ENCODE results near the gene CERS5. TPM values are rescaled to one million over a fixed set of nuclear protein-coding genes. Genes with fewer than 3 reads are reported as not detected.
"Not testable (repeated sequence)": the region's sequence is repeated elsewhere in the genome, so short reads cannot be mapped to it uniquely, and the experiment has no call there.

Gene CERS5
- total RNA-seq, 1 donor from 2014 or later, result 21.4 TPM

- peak; percentile 66 for DNase-seq (ENCODE audit: low read depth)
Measured at GRCh38 chr12:50187084-50187900, 20.1 kb upstream of the CERS5 start.

- peak; percentile 55 for DNase-seq (ENCODE audit: low read depth)
Measured at GRCh38 chr12:50186681-50187080, 19.5 kb upstream of the CERS5 start.

GRCh38 chr12:50185970-50186663, 18.9 kb upstream of the CERS5 start:
- no peak for DNase-seq (ENCODE audit: low read depth)

DNA sequence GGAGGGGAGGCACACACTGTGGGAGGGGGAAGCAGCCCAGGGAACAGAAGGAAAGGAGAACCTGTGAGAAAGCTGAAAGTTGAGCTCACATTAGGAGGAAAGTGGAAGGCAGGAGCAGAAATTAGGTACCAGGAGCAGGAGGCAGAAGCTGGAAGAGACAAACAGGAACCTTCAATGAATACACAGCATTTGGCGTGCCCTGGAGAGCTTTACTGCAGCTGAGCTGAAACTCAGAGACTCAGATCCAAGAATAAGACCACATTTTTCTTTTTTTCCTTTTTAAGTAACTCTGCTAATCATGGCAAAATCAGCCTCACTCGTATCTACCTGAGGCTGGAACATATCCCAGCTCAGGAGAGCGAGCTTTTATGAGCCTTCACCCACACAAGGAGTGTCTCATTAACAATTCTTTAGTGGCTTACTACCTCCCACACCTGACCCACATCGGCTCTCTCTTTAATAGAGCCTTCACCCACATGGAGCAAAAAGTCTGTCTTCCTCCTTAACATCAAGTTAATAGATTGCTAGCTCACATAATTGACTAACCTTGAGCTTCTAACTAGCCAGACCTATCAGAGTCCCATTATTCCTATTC, 18.2 kb upstream of the CERS5 start:
- no peak for DNase-seq (ENCODE audit: low read depth)

DNA sequence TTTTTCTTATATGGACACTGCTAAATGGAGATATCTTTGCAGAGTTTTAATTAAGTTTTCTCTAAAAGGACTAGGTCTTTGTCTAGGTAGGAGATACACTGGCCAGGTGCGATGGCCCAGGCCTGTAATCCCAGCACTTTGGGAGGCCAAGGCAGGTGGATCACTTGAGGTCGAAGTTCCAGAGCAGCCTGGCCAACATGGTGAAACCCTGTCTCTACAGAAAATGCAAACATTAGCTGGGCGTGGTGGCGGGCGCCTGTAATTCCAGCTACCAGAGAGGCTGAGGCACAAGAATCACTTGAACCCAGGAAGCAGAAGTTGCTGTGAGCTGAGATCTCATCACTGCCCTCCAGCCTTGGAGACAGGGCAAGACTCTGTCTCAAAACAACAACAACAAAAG, 17.1 kb upstream of the CERS5 start:
- no peak for DNase-seq (ENCODE audit: low read depth)

DNA sequence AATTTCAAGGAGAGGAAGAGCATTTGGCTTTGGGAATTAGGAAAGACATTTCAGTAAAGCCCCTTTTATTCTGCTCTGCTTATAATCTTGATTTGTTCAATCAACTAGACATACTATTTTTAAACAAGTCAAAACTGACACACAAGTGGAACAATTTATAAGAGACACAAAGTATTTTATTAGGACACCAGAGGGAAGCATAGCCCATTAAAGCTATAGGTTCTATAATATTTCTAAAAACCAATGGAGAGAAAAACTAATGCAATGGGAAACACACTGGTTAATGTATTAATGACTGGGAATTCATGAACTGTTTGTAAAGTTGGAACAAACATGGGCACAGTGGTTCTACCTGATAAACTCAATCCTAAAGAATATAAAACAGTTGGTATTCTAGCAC, 15.3 kb upstream of the CERS5 start:
- DNase-seq (ENCODE audit: low read depth), result no peak

DNA sequence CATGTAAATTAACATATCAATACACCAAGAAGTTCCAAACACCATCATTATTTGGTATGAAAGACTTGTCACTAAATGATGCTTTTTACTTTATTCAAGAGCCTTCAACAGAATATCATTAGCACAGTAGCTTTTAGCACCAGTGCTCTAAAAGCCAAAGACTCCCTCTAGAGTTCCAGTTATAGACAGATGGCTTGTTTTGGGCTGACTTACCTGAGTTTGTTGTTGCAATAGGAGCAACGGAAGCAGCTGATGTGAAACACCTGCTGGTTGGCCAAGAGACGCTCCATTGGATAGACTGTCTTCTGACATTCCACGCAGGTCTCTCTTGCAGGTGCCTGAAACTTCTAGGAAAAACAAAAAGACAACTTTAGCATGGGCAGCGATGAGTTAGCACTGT, 14.5 kb upstream of the CERS5 start:
- no peak for DNase-seq (ENCODE audit: low read depth)

GRCh38 chr12:50175716-50176026, 8.5 kb upstream of the CERS5 start:
- no peak for DNase-seq (ENCODE audit: low read depth)

DNA sequence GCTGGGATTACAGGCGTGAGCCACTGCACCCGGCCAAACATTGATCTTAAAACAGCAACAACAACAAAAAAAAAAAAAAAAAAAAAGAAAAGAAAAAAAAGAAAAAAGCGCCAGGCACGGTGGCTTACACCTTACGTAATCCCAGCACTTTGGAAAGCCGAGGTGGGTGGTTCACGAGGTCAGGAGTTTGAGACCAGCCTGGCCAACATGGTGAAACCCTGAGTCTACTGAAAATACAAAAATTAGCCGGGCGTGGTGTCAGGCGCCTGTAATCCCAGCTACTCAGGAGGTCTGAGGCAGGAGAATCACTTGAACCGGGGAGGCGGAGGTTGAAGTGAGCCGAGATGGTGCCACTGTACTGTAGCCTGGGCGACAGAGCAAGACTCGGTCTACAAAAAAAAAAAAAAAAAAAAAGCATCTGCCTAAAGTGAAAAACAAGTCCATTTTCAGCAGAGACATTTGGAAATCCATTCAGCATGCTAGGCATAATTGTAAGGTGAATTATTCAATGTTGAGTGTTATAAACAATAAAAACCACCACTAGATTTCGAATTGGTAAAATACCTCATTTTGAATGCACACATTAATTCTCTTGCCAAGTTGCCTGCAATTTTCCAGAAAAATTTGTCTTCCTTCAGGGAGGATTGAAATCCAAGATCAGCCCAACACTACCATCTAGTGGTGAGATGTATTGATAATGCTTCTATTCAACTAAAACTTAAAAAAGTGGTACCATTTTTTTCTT, 8.0 kb upstream of the CERS5 start:
- peak; percentile 79 for DNase-seq (ENCODE audit: low read depth)

- no peak for DNase-seq (ENCODE audit: low read depth)
Measured at GRCh38 chr12:50166799-50167048, 445 bp downstream of the CERS5 start.

DNA sequence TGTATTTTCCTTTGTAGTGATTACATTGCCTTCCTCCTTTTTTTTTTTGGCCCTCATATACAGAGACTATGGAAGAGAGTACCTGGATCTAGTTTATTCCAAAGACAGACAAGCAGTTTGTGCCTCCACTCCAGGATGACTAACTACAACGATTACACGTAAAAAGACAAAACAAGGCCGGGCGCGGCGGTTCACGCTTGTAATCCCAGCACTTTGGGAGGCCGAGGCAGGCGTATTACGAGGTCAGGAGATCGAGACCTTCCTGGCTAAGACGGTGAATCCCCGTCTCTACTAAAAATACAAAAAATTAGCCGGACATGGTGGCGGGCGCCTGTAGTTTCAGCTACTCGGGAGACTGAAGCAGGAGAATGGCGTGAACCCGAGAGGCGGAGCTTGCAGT, 2.2 kb downstream of the CERS5 start:
- no peak for DNase-seq (ENCODE audit: low read depth)

DNA sequence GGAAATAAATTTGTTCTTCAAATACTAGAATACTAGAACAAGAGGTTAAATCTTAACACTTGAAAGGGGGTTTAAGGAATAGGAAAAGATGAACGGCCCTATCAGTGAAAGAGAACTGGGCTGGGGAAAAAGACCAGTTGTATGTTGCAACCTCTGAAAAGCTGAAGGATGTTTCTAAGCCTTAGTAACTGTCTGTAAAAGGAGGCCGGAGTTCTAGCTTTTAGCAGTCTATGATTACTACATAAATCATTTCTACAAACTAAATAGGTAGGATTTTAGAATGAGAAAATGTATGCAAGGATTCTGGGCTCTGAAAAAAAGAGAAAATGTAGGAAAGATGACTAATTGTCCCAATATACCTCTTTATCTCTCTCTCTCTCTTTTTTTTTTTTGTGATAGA, 4.9 kb downstream of the CERS5 start:
- DNase-seq (ENCODE audit: low read depth), result no peak

GRCh38 chr12:50160643-50161042, 6.5 kb downstream of the CERS5 start:
- DNase-seq (ENCODE audit: low read depth), result no peak

- DNase-seq (ENCODE audit: low read depth), result no peak
Measured at GRCh38 chr12:50157259-50157658, 9.9 kb downstream of the CERS5 start.

- no peak for DNase-seq (ENCODE audit: low read depth)
Measured at GRCh38 chr12:50156641-50157040, 10.5 kb downstream of the CERS5 start.

DNA sequence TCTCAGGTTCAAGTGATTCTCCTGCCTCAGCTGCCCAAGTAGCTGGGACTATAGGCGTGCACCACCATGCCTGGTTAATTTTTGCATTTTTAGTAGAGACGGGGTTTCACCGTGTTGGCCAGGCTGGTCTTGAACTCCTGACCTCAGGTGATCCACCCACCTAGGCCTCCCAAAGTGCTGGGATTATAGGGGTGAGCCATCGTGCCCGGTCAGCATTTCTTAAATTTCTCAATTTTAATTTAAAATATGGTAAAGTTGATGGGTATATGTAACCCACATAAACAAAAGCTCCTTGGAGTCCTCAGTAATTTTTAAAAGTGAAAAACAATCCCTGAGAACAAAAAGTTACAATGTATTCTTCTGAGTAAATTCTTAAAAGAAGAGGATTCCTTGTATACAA, 12.2 kb downstream of the CERS5 start:
- not testable (repeated sequence) for DNase-seq (ENCODE audit: low read depth)

DNA sequence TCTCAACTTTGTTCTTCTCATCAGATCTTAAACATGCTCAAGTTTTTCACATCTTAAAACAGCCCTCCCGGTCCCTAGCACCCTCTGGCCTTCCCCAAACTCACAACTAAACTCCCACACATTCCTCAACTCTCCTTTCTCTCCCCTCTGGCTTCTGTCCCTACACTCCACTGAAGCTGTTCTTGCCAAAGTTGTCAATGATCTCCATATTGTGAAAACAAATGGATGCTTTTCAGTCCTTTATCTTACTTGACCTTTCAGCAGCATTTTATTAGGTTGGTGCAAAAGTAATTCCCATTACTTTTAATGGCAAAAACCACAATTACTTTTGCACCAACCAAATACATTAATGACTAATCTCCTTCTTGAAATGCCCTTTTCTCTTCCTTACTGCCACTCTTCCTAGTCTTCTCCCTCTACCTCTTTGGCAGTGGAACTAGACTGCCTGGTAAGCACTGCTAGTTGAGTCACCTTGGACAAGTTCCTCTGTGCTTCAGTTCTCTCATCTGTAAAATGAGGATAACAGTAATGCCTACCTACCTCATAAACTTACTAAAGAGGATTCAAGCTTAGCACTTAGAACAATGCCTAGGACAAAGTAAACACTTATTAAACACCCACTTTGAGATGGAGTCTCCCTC, 16.0 kb downstream of the CERS5 start:
- no peak for DNase-seq (ENCODE audit: low read depth)

GRCh38 chr12:50149311-50149710, 17.9 kb downstream of the CERS5 start:
- no peak for DNase-seq (ENCODE audit: low read depth)

DNA sequence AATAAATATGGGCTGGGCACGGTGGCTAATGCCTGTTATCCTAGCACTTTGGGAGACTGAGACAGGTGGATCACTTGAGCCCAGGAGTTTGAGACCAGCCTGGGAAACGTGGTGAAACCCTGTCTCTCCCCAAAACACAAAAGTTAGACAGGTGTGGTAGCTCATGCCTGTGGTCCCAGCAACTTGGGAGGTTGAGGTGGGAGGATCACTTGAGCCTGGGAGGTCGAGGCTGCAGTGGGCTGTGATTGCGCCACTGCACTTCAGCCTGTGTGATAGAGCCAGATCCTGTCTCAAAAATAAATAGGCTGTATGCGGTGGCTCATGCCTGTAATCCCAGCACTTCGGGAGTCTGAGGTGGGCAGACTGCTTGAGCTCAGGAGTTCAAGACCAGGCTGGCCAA, 19.2 kb downstream of the CERS5 start:
- not testable (repeated sequence) for DNase-seq (ENCODE audit: low read depth)

GRCh38 chr12:50147281-50147680, 19.9 kb downstream of the CERS5 start:
- no peak for DNase-seq (ENCODE audit: low read depth)

- no peak for DNase-seq (ENCODE audit: low read depth)
Measured at GRCh38 chr12:50145439-50145838, 21.7 kb downstream of the CERS5 start.

GRCh38 chr12:50142993-50143392, 24.2 kb downstream of the CERS5 start:
- DNase-seq (ENCODE audit: low read depth), result no peak

All from myocyte (in vitro differentiated cells).